ENCODE results near the gene DBF4B. TPM values are rescaled to one million over a fixed set of nuclear protein-coding genes. Genes with fewer than 3 reads are reported as not detected.

Gene DBF4B
- total and polyA plus RNA-seq, 4 donors, result 0.44 to 4.5 (median 1.0) TPM

GRCh38 chr17:44688675-44689476 is 19.6 kb upstream of the DBF4B start:
- H3K27me3 ChIP-seq (ENCODE audit: control insufficient read depth in 4 of 4, insufficient read depth in 4 of 4, low read length in 3 of 4), result no peaks in the 10 kb centered on the region
- WGBS, result 4% methylated on average over 13 of the region's 13 CpGs
- H3K36me3 ChIP-seq (ENCODE audit: control insufficient read depth in 4 of 4, insufficient read depth in 3 of 4, low read depth in 1 of 4, low read length in 3 of 4), result peaks cover 0 to 1% (median 1%) of the 10 kb centered on the region in 4 donors
- no peak for DNase-seq (ENCODE audit: low spot score)
- peak overlapping the region; percentile 37 to 76 for H3K27ac ChIP-seq (ENCODE audit: low read depth in 1 of 2, low read length in 2 of 2)
- no peaks in the 10 kb centered on the region for H3K9me3 ChIP-seq (ENCODE audit: control insufficient read depth in 4 of 4, low read length in 3 of 4)
- TF ChIP-seq EGR1 (IDR thresholded peaks at IDR 0.05; ENCODE audit: low read depth in 2 of 2), result no peak
- no peak for TF ChIP-seq MAX (IDR thresholded peaks at IDR 0.05)
- no peak for TF ChIP-seq HNF4A (conservative IDR thresholded peaks at IDR 0.05)
- no peak for TF ChIP-seq GABPA (IDR thresholded peaks at IDR 0.05 in 1 of 2, conservative IDR thresholded peaks at IDR 0.05 in 1 of 2)
- no peak for TF ChIP-seq NR2F2 (IDR thresholded peaks at IDR 0.05)
- TF ChIP-seq SP1 (IDR thresholded peaks at IDR 0.05), result no peak
- TF ChIP-seq HNF4G (IDR thresholded peaks at IDR 0.05), result no peak
- H3K4me1 ChIP-seq (ENCODE audit: control insufficient read depth in 4 of 4, insufficient read depth in 4 of 4, low read length in 3 of 4), result peaks cover 3 to 25% (median 20%) of the 10 kb centered on the region in 4 donors
- H3K4me3 ChIP-seq (ENCODE audit: low read depth in 1 of 3, low read length in 3 of 3), result peak overlapping the region; percentile 92 to 96 (median 95)
- peak overlapping the region; percentile 64 to 84 for H3K9ac ChIP-seq (ENCODE audit: low read depth in 1 of 2, low read length in 2 of 2)

DNA sequence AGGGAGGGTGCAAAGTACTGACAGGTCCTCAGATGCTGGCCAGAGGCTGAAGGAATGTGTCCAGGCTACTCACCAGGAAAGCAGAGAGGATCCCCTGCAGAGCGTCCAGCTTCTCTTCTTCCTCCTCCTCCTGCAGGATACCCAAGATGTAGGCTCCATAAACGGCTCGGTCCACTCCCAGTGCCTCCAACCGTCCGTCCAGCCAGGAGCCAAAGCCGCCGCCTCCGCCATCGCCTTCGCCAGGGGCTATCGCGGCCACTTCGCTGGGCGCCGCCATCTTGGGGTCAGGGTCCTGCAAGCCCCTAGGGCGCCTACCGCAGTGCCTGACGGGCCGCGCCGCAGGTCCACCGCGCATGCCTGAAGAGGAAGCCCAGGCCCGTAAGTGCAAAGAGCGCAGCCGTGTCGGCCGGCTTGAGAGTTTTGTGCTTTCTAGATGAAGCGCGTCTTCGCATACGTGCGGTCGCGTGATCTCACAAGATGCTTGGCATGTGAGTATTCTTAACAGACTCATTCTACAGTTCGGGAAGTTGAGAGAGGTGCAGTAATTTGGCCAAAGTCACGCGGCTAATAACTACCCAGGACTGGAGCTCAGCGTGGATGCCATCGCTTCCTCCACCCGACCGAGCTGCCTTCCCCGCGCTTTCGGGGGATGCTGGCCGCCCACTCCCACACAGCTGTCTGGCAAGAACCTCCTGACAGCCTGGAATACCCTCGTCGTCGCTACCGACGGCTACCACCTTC is 18.8 kb upstream of the DBF4B start, which contains the start of gene CCDC43:
Gene CCDC43 (minus strand): TSS at position 300 of the 741 bp plus-strand sequence. CDS start 23 bp downstream, at position 277.
- TF ChIP-seq NR2F2 (IDR thresholded peaks at IDR 0.05) (peak; percentile 46), CTCF (IDR thresholded peaks at IDR 0.05; ENCODE audit: low read depth, low read length, missing input control) (no peak), HNF4A (conservative IDR thresholded peaks at IDR 0.05) (peak in 1 of 2 donors; percentile 64), REST (IDR thresholded peaks at IDR 0.05) (peak; percentile 50), TAF1 (conservative IDR thresholded peaks at IDR 0.05) (peak; percentile 66), RAD21 (IDR thresholded peaks at IDR 0.05) (no peak), MAX (IDR thresholded peaks at IDR 0.05) (no peak), GABPA (IDR thresholded peaks at IDR 0.05 in 1 of 2, conservative IDR thresholded peaks at IDR 0.05 in 1 of 2) (peak in 1 of 2 donors; percentile 66), SP1 (IDR thresholded peaks at IDR 0.05) (peak; percentile 9), RXRA (IDR thresholded peaks at IDR 0.05) (peak; percentile 28 to 40), YY1 (IDR thresholded peaks at IDR 0.05) (peak; percentile 99)
- peak within 1 kb of the TSS; percentile 60 to 76 for H3K27ac ChIP-seq (ENCODE audit: low read depth in 1 of 2, low read length in 2 of 2)
- H3K9me3 ChIP-seq (ENCODE audit: control insufficient read depth in 4 of 4, low read length in 3 of 4), result no peaks in the 10 kb centered on the region
- H3K9ac ChIP-seq (ENCODE audit: low read depth in 1 of 2, low read length in 2 of 2), result peak within 1 kb of the TSS; percentile 66 to 84
- peak within 1 kb of the TSS; percentile 92 to 96 (median 95) for H3K4me3 ChIP-seq (ENCODE audit: low read depth in 1 of 3, low read length in 3 of 3)
- peak; percentile 88 for DNase-seq (ENCODE audit: low spot score)
- no peaks in the 10 kb centered on the region for H3K36me3 ChIP-seq (ENCODE audit: control insufficient read depth in 4 of 4, insufficient read depth in 3 of 4, low read depth in 1 of 4, low read length in 3 of 4)
- peaks cover 3 to 25% (median 20%) of the 10 kb centered on the region in 4 donors for H3K4me1 ChIP-seq (ENCODE audit: control insufficient read depth in 4 of 4, insufficient read depth in 4 of 4, low read length in 3 of 4)
- no peaks in the 10 kb centered on the region for H3K27me3 ChIP-seq (ENCODE audit: control insufficient read depth in 4 of 4, insufficient read depth in 4 of 4, low read length in 3 of 4)
- under 1% methylated on average over 51 of the region's 51 CpGs for WGBS

All from liver (tissue), 9 donors.